GM12878 (cell line): Measurements from ENCODE around the gene SRRM5.

Experiments
- CBFB ChIP-seq: IDR thresholded peaks from 2 replicates; pipeline ENCODE4 v1.6.1; 2016; ENCODE audit warnings: antibody characterized with exemption, low read depth
- EZH2 ChIP-seq: IDR thresholded peaks from 2 replicates; pipeline ENCODE4 v1.6.1; 2012; ENCODE audit warnings: low read depth, mild to moderate bottlenecking, control low read depth, inconsistent platforms, low read length, borderline replicate concordance; ENCODE audit not compliant: control insufficient read depth
- FOXM1 ChIP-seq: IDR thresholded peaks from 2 replicates; pipeline ENCODE4 v1.6.1; 2012; ENCODE audit warnings: low read depth, mild to moderate bottlenecking, inconsistent platforms, low read length, moderate library complexity
- HCFC1 ChIP-seq: fragments of 150-350 bp; IDR thresholded peaks from 2 replicates; pipeline ENCODE4 v1.6.1; 2014; ENCODE audit warnings: low read length
- SMC3 ChIP-seq: IDR thresholded peaks from 2 replicates; pipeline ENCODE4 v1.6.1; 2011; ENCODE audit warnings: low read length, improper control_type of control experiment, borderline replicate concordance
- SUZ12 ChIP-seq: fragments of 200-600 bp; sonication (generic); IDR thresholded peaks from one replicate; pipeline ENCODE4 v1.6.1; 2018; ENCODE audit warnings: antibody characterized with exemption, mild to moderate bottlenecking; ENCODE audit not compliant: unreplicated experiment
- TF ChIP-seq, protein P1 (sequence below), 3 experiments: IDR thresholded peaks in 2 of 3; conservative IDR thresholded peaks in 1 of 3; 2 replicates each; pipeline ENCODE4 v1.5.1; 2011; ENCODE audit warnings: low read depth in 3 of 3, low read length in 3 of 3, mild to moderate bottlenecking in 3 of 3, control low read depth in 2 of 3, moderate library complexity in 2 of 3, inconsistent platforms in 1 of 3, mixed read lengths in 1 of 3; ENCODE audit not compliant: control insufficient read depth in 2 of 3, insufficient read depth in 1 of 3; ENCODE audit errors: extremely low read depth in 1 of 3
- TF ChIP-seq, protein P2 (sequence below): fragments of 450-650 bp; IDR thresholded peaks from 2 replicates; pipeline ENCODE4 v1.6.1; 2017; ENCODE audit warnings: mild to moderate bottlenecking

DNA sequence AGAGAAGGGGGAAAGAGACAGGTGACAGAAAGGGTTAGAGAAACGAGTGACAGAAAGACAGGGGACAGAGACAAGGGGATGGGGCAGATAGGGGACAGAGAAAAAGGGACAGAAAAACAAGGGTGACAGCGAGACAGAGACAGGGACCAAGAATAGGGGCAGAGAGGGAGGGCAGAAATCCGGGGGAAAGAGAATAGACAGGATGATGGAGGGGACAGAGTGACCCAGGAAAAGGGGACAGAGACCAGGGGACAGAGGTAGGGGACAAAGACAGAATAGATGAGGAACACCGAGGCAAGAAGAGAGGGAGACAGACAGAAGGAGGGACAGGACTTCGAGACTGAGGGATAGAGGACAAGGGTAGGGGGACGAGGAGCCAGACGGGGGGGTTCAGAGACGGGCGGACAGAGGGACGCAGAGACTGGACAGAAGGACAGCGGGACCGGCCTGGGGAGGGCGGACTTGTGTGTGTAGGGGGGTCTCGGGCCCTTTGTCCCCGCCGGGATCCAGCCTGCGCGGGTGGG, 27.2 kb downstream of the SRRM5 start:
- TF ChIP-seq EZH2 (no peak), CBFB (no peak), SUZ12 (no peak), FOXM1 (no peak), SMC3 (no peak), HCFC1 (no peak)
- TF ChIP-seq, protein P1, sequence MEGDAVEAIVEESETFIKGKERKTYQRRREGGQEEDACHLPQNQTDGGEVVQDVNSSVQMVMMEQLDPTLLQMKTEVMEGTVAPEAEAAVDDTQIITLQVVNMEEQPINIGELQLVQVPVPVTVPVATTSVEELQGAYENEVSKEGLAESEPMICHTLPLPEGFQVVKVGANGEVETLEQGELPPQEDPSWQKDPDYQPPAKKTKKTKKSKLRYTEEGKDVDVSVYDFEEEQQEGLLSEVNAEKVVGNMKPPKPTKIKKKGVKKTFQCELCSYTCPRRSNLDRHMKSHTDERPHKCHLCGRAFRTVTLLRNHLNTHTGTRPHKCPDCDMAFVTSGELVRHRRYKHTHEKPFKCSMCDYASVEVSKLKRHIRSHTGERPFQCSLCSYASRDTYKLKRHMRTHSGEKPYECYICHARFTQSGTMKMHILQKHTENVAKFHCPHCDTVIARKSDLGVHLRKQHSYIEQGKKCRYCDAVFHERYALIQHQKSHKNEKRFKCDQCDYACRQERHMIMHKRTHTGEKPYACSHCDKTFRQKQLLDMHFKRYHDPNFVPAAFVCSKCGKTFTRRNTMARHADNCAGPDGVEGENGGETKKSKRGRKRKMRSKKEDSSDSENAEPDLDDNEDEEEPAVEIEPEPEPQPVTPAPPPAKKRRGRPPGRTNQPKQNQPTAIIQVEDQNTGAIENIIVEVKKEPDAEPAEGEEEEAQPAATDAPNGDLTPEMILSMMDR (IDR thresholded peaks at IDR 0.05 in 2 of 3, conservative IDR thresholded peaks at IDR 0.05 in 1 of 3; ENCODE audit: control insufficient read depth in 2 of 3, extremely low read depth in 1 of 3, insufficient read depth in 1 of 3, low read depth in 3 of 3, low read length in 3 of 3), result no peak
- TF ChIP-seq, protein P2, sequence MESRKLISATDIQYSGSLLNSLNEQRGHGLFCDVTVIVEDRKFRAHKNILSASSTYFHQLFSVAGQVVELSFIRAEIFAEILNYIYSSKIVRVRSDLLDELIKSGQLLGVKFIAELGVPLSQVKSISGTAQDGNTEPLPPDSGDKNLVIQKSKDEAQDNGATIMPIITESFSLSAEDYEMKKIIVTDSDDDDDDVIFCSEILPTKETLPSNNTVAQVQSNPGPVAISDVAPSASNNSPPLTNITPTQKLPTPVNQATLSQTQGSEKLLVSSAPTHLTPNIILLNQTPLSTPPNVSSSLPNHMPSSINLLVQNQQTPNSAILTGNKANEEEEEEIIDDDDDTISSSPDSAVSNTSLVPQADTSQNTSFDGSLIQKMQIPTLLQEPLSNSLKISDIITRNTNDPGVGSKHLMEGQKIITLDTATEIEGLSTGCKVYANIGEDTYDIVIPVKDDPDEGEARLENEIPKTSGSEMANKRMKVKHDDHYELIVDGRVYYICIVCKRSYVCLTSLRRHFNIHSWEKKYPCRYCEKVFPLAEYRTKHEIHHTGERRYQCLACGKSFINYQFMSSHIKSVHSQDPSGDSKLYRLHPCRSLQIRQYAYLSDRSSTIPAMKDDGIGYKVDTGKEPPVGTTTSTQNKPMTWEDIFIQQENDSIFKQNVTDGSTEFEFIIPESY, result no peak
